Ammon's horn (tissue), 1 donor: ENCODE data around the gene TEN1.
"Not testable (repeated sequence)": the region's sequence is repeated elsewhere in the genome, so short reads cannot be mapped to it uniquely, and the experiment has no call there.

Experiments used
- DNase-seq: peaks from one replicate; pipeline ENCODE4 v3.0.0-alpha.2; 2016; ENCODE audit warnings: low spot score

The TEN1 gene

DNA sequence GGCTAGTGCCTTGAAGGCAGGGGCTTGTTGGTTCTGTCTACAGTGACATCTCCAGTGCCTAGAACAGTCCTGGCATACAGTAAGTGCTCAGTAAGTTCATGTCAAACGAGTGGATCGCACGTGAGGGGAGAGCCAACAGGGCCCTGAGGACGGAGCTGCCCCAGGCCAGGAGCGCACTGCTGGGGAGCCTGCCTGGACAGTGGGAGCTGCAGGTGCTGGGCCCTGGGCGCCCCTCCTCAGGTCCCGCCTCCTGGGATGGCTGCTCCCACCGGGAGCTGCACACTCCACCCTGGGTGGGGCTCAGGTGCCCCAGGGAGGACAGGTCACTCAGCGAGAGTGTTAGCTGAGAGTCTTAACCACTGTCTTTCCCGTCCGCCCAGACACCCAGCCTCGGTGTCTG, 46.3 kb downstream of the TEN1 start:
- no peak for DNase-seq

DNA sequence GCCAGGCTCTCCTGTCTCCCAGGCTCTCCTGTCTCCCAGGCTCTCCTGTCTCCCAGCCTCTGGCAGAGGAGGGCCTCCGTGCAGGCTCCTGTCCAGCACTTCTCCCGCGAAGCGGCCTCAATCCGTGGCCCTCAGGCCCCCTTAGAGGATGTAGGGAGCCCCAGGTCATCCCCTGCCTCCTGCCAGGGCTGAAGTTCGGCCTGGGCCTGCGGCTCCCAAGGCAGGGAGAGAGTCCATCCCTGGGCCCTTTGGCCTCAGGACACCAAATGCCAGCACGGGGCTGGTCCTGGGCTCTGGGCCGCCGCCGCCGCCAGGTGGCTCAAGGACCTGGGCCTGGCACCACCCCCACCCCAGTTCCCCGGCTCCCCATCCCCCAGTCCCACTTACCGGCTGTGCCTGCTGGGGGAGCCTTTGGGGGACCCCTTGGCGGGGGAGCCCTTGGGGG, 47.7 kb downstream of the TEN1 start:
- DNase-seq: no peak

DNA sequence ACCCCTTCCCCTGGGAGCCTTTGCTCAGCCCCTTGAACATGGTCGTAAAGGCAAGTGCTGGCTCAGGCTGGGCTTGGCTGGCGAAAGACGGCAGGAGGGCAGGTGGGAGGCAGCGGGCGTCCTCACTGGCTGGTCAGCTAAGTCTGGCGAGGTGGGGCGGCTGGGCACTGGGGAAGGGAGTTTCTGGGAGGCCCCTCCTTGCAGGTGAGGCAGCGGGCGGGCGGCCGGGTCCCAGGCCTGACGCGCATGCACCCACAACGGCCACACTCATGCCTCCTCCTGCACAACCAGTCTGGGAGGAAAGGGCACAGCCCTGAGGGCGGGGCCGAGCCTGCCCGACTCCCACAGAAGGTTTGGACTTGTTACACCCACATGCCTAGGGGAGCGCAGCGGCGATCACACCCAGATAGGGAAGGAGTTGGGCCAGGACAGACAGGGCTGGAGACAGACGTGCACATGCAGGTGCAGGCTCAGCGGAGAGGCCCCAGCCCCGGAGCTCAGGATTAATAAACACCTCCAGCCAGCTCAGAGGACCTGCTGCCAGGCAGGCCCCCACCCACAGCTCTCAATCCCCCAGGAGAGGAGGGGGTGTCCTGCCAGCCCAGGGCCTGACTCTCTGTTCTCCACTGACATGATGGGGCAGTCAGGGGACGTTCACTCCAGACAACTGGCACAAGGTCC, 48.3 kb downstream of the TEN1 start, which contains the start of gene EVPL:
Gene EVPL, minus strand, starts transcription at position 148 of the 681 bp plus-strand sequence. Its CDS starts 108 bp downstream, at position 40.
- no peak for DNase-seq

DNA sequence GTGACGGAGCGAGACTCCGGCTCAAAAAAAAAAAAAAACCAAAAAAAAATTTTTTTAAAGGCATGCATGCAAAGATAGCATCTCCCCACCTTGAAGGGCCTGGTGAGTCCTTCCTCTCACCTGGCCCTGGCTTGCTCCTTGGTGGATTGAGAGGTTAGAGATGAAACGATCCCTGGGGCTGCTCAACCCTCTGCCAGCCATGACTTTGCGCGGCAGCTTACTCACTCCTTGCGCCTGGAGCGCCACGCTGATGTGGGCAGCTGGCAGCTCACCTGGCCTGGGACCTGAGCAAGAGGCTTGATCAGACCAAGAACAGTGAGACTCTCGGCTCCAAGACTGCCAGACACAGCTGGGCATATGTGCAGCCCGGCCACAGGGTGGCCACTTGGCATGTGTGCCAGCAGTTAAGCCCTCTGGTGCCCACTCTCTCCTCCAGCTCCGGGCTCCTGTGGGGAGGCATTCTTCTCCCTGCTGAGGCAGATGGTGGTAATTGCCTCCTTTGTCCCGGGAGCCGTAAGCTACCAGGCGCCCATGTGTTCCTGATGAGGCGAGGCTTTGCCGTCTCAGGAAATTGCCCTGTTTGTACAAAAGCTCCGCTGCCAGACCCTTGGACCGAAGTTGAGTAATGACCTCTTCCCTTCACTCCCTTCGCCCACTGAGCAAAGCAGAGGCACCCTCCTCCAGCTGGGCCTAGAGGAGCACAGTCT, 53.2 kb downstream of the TEN1 start:
- no peak for DNase-seq

DNA sequence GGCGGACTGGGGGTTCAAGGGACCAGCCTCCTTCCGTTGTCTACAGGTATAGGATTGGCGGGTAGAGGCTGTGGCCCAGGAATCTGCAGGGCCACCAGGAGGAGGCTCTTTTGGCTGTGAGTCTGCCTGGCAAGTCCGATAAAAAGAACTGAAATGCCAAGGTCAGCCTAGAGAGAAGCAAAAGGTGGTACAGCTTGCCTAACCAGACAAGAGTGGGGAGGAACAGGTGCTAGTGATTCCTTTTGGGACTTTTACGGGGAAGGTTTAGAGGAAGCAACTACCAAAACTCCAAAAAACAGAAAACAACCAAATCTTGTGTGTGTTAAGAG, 53.7 kb downstream of the TEN1 start:
- no peak for DNase-seq

DNA sequence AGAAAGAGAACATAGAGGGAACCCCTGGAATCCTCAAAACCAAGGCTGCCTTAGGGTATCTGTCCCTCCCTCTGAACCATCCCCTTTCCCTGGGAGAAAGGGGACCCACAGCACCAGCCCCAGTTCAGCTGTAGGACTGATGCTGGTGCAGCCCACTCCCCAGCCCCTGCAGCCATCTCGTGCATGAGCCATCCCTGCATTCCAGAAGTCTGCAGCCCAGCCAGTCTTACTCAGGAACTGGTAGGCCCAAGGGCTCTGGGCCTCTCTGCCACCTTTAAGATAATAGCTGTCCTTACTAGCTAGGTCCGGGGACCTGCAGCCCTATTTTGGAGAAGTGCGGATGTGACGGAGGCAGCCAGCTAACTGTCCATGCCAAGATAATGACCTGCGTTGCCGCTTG, 54.1 kb downstream of the TEN1 start:
- DNase-seq: no peak

DNA sequence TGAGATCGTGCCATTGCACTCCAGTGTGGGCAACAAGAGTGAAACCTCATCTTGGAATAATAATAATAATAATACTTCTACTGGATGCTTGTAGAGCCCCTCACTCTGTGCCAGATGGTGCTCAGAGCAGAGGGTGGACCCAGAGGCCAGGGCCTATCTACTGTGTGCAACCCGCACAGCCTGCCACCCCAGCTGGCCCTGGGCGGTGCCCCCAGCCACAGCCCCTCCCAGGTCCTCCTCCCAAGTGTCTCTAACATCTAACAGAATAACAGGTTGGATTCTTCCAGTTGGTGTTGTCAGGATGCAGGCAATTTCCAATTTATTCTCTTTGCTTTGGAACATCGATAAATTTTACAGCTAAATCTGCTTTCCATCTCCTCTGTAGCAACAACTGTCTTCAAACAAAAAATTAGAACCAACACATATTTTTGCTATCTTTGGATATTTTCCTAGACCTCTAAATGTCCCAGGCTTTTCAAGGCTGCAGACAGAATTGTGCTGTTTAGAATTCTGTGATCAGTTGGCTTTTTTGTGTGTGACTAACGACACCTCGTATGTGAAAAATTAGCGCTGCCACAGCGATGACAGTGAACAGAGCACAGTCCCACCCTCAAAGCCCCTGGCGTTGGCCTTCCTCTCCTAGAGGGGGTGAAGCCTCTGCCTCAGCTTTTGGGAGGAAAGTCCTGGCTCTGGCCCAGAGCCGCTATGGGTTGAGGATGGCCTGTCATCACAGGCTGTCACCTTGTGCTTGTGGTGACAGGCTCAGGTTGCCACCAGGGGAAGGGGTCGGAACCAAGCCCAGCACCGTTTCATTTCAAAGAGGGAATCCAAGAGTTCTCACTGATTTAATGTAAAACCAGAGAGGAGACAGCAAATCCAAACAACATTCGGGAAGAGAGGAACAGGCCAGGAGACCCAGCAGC, 55.6 kb downstream of the TEN1 start:
- no peak for DNase-seq

DNA sequence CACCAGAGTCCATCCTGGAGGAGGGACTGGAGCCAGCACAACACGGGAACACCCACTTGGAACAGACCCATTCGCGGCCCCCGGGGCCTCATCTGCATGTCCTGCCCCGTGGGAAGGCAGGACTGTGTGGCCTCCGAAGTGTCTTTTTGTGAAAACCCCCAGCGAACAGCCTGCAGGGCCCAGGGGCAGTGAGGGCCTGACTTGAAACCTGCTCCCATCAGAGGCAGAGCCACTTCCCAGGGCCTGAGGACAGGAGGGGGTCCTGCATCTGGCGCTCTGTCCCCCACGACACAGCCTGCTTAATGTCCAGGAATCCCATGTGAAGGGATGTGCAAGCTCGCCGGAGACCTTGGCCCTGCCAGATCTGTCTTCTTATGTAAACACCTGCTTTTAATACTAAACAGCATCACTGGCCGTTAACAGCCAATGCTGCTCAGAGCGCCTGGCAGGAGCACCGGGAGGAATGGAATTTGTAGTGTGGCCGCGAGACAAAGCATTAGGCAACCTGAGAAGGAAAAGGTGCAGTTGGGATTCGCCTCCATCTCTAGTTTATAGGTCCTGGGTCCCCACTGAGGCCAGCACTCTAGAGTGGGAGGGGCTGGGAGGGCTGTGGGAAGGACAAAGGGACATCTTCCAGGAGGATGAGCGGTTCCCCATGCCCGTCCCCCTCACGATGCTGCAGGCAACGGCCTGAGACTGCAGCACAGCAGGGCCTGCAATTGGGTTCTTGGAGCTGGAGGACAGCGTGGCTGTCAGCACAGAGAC, 57.6 kb downstream of the TEN1 start:
- no peak for DNase-seq

DNA sequence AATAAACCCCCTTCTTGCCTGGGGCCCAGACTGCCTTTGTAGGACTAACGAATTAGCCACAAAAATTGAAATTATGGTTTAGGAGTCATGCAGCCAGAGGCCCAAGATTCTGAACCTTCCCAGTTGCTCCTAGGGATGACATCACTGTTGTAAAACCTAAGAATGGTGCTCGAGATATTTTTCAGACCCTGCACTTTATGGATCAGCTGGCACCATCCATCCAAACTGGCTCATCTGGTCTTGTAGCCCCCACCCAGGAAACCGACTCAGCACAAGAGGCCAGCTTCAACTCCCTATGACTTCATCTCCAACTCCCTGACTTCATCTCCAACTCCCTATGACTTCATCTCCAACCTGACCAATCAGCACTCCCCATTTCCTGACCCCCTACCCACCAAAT, 59.0 kb downstream of the TEN1 start:
- no peak for DNase-seq

DNA sequence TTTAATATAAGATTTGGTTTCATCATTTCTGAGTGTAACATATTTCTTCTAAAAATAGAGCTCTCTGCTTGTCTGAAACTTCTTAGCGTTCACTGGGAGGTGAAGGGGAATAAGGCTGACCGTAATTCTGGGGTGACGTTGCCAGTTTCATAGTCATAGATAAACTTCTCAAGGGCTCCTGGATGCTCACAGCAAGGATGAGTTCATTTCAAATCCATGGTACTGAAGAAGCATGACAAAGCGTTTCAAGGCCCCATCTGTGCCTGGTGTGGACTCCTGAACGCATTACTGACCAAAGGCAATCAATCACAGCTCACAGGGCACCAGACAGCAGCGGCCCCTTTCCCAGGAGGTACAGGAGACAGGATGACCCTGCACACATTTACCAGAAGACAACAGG, 60.1 kb downstream of the TEN1 start:
- DNase-seq: no peak

DNA sequence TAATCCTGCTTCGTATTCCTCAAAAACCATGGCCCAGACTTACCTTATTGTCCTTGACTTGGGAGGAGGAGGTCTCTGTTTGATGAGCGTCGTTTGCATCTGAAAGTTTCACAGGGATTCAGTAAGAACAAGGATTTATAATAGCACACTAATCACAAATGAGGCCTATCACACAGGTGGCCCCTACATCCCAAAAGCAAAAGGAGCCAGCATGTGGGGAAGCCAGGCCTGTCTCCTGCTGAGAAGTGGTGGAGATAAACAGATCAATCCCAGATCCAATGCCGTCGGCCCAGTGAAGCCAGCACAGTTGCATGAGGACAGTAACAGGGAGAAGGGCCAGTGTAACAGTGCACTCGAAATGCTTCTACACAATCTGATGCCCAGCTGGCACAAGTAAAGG, 61.3 kb downstream of the TEN1 start:
- DNase-seq: no peak

DNA sequence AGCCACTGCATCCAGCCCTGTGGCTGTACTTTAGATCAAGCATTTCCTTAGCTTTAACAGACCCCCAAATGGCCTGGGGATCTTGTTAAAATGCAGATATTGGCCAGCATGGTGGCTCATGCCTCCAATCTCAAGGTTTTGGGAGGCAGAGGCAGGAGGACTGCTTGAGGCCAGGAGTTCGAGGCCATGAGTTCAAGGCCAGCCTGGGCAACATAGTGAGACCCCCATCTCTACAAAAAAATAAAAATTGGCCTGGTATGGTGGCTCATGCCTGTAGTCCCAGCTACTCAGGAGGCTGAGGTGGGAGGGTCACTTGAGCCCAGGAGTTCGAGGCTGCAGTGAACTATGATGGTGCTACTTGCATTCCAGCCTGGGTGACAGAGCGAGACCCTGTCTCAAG, 63.8 kb downstream of the TEN1 start:
- not testable (repeated sequence) for DNase-seq

DNA sequence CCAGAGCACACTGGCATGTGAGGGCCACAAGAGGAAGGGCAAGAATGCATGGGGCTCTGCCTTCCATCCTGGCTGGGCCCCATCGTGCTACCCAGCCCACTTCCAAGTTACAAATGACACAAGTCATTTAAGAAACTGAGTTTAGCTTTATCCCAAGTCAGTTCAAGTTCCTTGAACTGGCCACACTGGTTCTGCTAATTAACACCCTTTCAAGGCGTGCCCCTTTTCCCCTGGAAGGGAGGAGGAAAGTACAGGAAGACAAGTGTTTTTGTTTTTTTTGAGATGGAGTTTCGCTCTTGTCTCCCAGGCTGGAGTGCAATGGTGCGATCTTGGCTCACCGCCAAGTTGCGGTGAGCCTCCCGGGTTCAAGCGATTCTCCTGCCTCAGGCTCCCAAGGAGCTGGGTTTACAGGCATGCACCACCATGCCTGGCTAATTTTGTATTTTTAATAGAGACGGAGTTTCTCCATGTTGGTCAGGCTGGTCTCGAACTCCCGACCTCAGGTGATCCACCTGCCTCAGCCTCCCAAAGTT, 65.5 kb downstream of the TEN1 start:
- DNase-seq: not testable (repeated sequence)

DNA sequence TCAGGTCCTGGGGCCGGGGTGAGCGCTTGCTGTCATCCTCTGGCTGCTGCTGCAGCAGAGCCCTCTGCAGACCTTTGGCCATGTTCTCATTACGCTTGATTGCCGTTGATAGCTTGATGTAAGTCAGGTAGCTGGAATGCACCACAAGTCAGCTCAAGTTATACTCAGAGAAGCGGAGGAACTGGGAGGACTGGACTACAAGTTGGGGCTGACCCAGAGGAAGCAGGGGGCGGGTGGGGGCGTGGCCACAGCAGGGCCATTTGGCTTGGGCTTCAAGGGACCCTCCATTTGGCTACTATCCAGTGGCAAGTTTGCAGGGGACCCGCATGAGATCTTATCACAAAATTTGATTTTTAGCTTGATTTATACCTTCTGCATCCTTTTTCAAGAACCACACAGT, 67.0 kb downstream of the TEN1 start:
- no peak for DNase-seq

DNA sequence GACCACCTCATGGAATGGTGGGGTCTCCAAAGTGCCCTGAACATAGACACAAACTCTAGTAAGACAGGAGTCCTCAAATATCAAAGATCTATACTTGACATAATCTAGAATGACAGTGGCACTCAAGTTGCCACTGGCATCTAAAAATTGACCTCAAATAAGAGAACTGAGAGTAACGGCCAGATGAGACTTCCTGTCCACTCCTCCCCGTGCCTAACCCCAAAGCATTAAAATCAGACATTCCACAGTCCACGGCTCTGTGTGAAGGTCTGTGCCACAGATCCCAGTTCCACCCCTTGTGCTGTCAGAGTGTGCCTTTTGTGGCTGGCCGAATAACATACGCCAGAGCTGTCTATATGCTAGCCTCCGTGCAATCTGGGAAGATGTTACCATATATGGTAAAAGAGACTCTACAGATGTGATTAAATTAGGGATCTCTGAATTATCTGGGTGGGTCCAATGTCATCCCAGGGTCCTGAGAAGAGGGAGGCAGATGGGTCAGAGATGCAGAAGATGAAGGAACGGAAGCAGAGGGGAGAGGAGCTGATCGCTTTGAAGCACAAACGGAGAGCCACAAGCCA, 69.1 kb downstream of the TEN1 start:
- no peak for DNase-seq

DNA sequence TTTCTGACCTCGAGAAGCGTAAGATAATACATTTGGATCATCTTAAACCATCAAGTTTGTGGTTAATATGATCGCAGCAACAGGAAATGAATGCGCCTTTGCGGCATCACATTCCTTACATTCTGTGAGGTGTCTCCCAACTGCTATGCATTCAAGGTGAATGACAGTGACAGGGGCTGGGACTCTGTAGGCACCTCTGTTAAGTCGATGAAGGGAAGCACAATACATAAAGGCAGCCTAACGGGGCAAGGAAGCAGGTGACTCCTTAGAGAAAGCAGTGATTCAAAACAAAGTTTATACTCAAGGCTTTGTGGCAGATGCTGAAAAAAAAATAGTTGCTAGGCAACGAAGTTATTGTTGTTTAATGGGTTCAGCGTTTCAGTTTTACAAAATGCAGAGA, 69.7 kb downstream of the TEN1 start:
- no peak for DNase-seq

DNA sequence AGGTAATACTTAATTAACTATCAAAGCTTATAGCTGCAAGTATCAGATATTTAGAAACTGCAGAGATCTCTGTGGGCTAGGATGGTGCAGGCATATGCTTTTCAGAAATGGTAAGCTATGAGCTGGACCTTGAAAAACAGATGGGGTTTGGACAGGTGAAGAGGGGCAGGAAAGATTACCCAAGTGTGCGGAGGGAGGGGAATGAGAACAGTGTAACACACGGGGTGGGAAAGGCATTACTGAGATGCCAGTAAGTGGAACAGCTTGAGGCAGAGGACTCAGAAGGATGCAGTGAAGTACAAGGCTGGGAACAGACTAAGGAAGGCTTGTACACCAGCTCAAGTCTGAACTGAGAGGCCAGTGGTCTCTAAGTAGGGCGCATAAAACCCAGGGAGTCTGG, 70.2 kb downstream of the TEN1 start:
- DNase-seq: no peak

DNA sequence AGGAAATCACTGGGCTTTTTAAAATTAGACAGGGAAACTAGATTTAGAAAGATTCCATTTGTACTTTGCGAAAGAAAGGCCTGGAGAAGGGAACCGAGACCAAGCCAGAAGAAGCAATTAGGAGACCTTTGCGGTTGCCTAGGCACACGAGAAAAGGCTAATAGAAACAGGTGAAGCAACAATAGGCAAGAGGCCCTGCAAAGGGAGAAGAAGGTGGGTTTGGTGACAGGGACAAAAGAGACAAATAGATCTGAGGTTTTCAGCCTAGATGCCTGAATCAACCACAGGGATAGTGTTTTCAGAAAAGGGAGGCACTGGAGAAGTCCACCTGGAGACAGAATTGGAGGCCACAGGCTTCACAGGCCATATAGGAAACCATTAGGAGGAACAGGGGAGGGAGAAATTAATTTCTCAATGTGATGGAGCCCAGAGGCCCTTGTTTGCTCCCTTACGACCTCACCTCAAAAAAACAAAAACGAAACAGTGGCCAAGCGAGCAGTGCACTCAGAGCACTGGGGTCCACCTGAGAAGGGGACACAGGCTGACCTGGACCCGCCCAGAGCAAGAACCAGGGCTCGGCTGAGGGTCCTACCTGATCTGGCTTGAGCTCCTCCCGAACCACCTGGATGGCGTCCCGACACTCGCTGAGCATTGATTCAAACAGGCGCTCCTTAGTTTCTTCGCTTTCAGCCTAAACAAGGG, 70.9 kb downstream of the TEN1 start:
- no peak for DNase-seq
